ENCODE measurements around the gene SPEG. TPM values are rescaled to one million over a fixed set of nuclear protein-coding genes. Genes with fewer than 3 reads are reported as not detected.

The SPEG gene
- total and polyA plus RNA-seq, 2 of the 13 experiments (the other 11 are each of a cell fraction or from before 2014, with no cell fraction given): 0.18 to 0.24 TPM

GRCh38 chr2:219398721-219399363 is 35.8 kb upstream of the SPEG start (continued):
- TF ChIP-seq DDIT3 (CRISPR knock-in tag; IDR thresholded peaks at IDR 0.05) (no peak), DNMT3B (CRISPR knock-in tag; conservative IDR thresholded peaks at IDR 0.05) (no peak), ZNF788 (CRISPR knock-in tag; IDR thresholded peaks at IDR 0.05; ENCODE audit: borderline replicate concordance) (no peak), MTF2 (CRISPR knock-in tag; IDR thresholded peaks at IDR 0.05; ENCODE audit: borderline replicate concordance) (no peak), ZSCAN21 (CRISPR knock-in tag; IDR thresholded peaks at IDR 0.05; ENCODE audit: borderline replicate concordance) (no peak), ZNF782 (CRISPR knock-in tag; IDR thresholded peaks at IDR 0.05; ENCODE audit: borderline replicate concordance) (no peak), ZNF816 (CRISPR knock-in tag; IDR thresholded peaks at IDR 0.05; ENCODE audit: borderline replicate concordance) (no peak), ZNF644 (CRISPR knock-in tag; IDR thresholded peaks at IDR 0.05; ENCODE audit: low read depth) (no peak), GPN1 (CRISPR knock-in tag; IDR thresholded peaks at IDR 0.05; ENCODE audit: borderline replicate concordance) (no peak), SOX6 (IDR thresholded peaks at IDR 0.05) (no peak), SOX6 (CRISPR knock-in tag; IDR thresholded peaks at IDR 0.05) (no peak; the same call in 1 of the 2 replicates), FOSL2 (CRISPR knock-in tag; IDR thresholded peaks at IDR 0.05) (peak; percentile 44), CC2D1A (CRISPR knock-in tag; IDR thresholded peaks at IDR 0.05) (no peak), PLSCR1 (CRISPR knock-in tag; IDR thresholded peaks at IDR 0.05; ENCODE audit: borderline replicate concordance) (no peak), NAIF1 (CRISPR knock-in tag; IDR thresholded peaks at IDR 0.05; ENCODE audit: borderline replicate concordance) (no peak), ZNF253 (CRISPR knock-in tag; IDR thresholded peaks at IDR 0.05; ENCODE audit: borderline replicate concordance) (no peak), STAG1 (CRISPR knock-in tag; IDR thresholded peaks at IDR 0.05) (no peak), ZNF251 (CRISPR knock-in tag; IDR thresholded peaks at IDR 0.05) (no peak), CAMTA2 (CRISPR knock-in tag; IDR thresholded peaks at IDR 0.05; ENCODE audit: borderline replicate concordance) (no peak), ARNT (IDR thresholded peaks at IDR 0.05) (no peak), GABPB1 (CRISPR knock-in tag; IDR thresholded peaks at IDR 0.05) (no peak), MXI1 (IDR thresholded peaks at IDR 0.05; ENCODE audit: borderline replicate concordance, low read depth, low read length) (no peak), ZBTB8A (CRISPR knock-in tag; IDR thresholded peaks at IDR 0.05; ENCODE audit: borderline replicate concordance, low read depth) (no peak), AHDC1 (CRISPR knock-in tag; IDR thresholded peaks at IDR 0.05; ENCODE audit: borderline replicate concordance) (peak; percentile 78; the same call in 1 of the 2 replicates), IRF1 (CRISPR knock-in tag; IDR thresholded peaks at IDR 0.05; ENCODE audit: low read depth) (no peak)
